Measurements from ENCODE around the gene PKIB.
"Not testable (repeated sequence)": the region's sequence is repeated elsewhere in the genome, so short reads cannot be mapped to it uniquely, and the experiment has no call there.

The PKIB gene

DNA sequence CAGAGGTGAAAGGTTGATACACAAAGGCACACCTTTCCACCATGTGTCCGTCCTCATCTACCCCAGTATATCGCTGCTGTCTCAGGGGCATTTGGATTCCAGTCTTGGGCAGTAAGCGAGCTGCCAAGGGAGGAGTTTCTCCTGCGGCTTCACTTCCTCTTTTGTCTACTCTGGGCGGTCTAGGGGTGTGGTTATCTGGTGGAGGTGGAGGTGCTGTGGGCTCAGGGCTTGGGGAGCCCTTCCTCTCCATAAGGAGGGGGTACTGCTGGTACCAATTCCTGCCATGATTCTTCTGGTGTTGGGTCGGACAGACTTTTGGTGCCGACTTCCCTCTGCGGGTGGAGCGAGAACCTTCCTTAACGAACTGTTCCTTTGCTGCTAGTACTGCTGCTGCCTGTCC lies 137.4 kb downstream of the PKIB start:
- TF ChIP-seq CTCF (conservative IDR thresholded peaks at IDR 0.05; ENCODE audit: low read length): no peak
- no peak overlapping the region for H3K4me3 ChIP-seq (ENCODE audit: low read length)
- no peak for DNase-seq (ENCODE audit: low read depth)

- not testable (repeated sequence) for DNase-seq (ENCODE audit: low read depth); H3K4me3 ChIP-seq (ENCODE audit: low read length)
Observed at GRCh38 chr6:122748945-122749344, 138.7 kb downstream of the PKIB start.

DNA sequence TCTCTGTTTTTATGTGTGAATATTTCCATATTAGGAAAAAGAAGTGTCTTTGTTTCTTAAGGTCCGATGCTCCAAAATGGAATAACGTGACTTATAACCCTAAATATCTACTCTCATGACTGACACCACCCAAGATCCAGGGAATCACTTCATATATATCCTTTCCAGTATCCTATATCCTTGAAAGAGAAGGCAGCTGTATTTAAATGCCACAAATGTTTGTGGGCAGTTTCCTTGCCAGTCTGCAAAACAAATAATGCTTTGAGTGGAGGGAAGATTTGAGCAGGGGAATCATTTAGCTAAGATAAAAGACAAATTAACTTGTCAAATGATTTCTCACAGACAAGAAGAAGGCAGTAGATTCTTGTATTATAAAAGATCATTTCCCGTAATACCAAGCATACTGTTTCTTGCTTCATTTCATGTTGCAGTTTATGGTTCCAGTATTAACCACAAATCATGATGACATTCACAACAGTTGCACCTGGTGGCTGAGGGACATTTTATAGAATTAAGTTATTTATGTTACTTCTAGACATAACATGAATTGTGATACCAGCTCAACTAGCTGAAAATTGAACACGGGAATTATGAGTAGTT lies 139.3 kb downstream of the PKIB start:
- DNase-seq (ENCODE audit: low read depth): peak; percentile 4
- no peak overlapping the region for H3K4me3 ChIP-seq (ENCODE audit: low read length)
- TF ChIP-seq CTCF (conservative IDR thresholded peaks at IDR 0.05; ENCODE audit: low read length): no peak

- TF ChIP-seq CTCF (conservative IDR thresholded peaks at IDR 0.05; ENCODE audit: low read length): no peak
- no peak overlapping the region for H3K4me3 ChIP-seq (ENCODE audit: low read length)
- no peak for DNase-seq (ENCODE audit: low read depth)
Observed at GRCh38 chr6:122751326-122751725, 141.1 kb downstream of the PKIB start.

DNA sequence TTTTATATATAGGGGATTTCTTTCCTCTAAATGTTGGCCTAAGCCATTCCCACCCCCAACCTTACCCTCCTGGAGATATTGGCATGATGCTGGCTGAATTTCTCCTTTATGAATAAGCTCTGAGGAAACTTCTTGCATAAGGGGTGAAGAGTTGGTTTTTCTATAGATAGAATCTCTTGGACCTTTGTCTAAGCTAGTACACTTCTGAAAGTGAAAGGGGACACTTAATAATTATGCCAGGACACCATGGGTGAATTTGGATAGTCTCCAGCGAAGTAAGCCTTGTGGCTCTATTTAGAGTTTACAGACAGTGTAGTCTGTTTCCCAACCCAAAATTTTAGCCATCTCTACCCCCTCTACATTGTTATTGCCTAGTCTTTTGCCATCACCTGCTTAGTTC lies 142.3 kb downstream of the PKIB start:
- H3K4me3 ChIP-seq (ENCODE audit: low read length): no peak overlapping the region
- no peak for DNase-seq (ENCODE audit: low read depth)
- TF ChIP-seq CTCF (conservative IDR thresholded peaks at IDR 0.05; ENCODE audit: low read length): no peak

- peak overlapping the region; percentile 1; the same call in 1 of the 2 replicates for H3K4me3 ChIP-seq (ENCODE audit: low read length)
- DNase-seq (ENCODE audit: low read depth): no peak
- no peak for TF ChIP-seq CTCF (conservative IDR thresholded peaks at IDR 0.05; ENCODE audit: low read length)
Observed at GRCh38 chr6:122753000-122753687, 142.9 kb downstream of the PKIB start.

DNA sequence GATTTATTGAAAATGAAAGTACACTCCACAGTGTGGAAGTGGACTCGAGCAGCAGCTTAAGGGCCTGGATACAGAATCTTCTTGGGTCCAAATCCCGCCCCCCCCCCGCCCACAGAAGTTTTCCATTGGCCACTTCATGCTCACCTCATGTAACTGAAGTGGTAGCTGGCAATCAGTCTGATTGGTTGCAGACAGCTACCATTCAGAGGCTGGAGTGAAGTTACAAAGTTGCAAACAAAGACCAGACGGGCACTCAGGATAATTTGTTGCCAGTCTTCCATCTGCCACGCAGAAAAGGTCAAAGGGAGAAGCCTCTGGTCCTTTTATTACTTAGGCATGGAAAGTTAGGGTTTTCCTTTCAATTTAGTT lies 143.5 kb downstream of the PKIB start:
- no peak for TF ChIP-seq CTCF (conservative IDR thresholded peaks at IDR 0.05; ENCODE audit: low read length)
- peak; percentile 1 for DNase-seq (ENCODE audit: low read depth)
- peak overlapping the region; percentile 26 for H3K4me3 ChIP-seq (ENCODE audit: low read length)

All from AG10803 (cell line).